IMR-90 (cell line): ENCODE measurements around the gene AHCTF1. TPM values are rescaled to one million over a fixed set of nuclear protein-coding genes. Genes with fewer than 3 reads are reported as not detected.

Experiments used
- ATAC-seq: fragments of 200-7000 bp; cut with Tn5 transposase; 2 replicates; pipeline ENCODE4 v1.9.1; 2020; ENCODE audit warnings: low read depth, mild to moderate bottlenecking, moderate library complexity
- BruUV-seq: library from RNA; stranded (reverse); fragments of 400-500 nt; replicated peaks from 2 replicates; lab custom pipeline; 2021; lab: Mats Ljungman, UMichigan
- CTCF ChIA-PET: fragments of 300-600 bp; formaldehyde crosslinking; extraction: SDS; loops from one replicate; lab custom pipeline; 2021; ENCODE audit warnings: antibody characterized with exemption; lab: Yijun Ruan, JAX
- POLR2A ChIA-PET: fragments of 300-600 bp; sonication (Branson Sonifier 250); formaldehyde crosslinking; loops from one replicate; lab custom pipeline; 2022; ENCODE audit warnings: antibody characterized with exemption; ENCODE audit not compliant: unreplicated experiment; lab: Charles Lee
- DNase-seq: peaks from one replicate; pipeline ENCODE4 v3.0.0; 2013
- H2AFZ ChIP-seq: replicated peaks from 2 replicates; pipeline ENCODE3; 2013; ENCODE audit warnings: low read length, mild to moderate bottlenecking; ENCODE audit not compliant: poor library complexity
- H2AK5ac ChIP-seq: 2 replicates; pipeline ENCODE4 v1.6.1; 2013; ENCODE audit warnings: low read depth, low read length, inconsistent platforms
- H2AK9ac ChIP-seq: replicated peaks from 2 replicates; pipeline ENCODE3; 2013; ENCODE audit warnings: mild to moderate bottlenecking, low read depth, low read length, moderate library complexity; ENCODE audit not compliant: poor library complexity
- H2BK120ac ChIP-seq: 2 replicates; pipeline ENCODE4 v1.6.1; 2013; ENCODE audit warnings: low read depth, low read length, inconsistent platforms
- H2BK15ac ChIP-seq: 3 replicates; pipeline ENCODE4 v1.6.1; 2013; ENCODE audit warnings: low read depth, low read length, inconsistent platforms
- H2BK20ac ChIP-seq: 2 replicates; pipeline ENCODE4 v1.6.1; 2013; ENCODE audit warnings: low read depth, mild to moderate bottlenecking, inconsistent platforms, low read length, moderate library complexity
- H2BK5ac ChIP-seq: 2 replicates; pipeline ENCODE4 v1.6.1; 2013; ENCODE audit warnings: mild to moderate bottlenecking, low read depth, low read length, inconsistent platforms; ENCODE audit not compliant: poor library complexity, severe bottlenecking
- H3K14ac ChIP-seq: replicated peaks from 2 replicates; pipeline ENCODE4 v1.6.1; 2013; ENCODE audit warnings: low read depth, low read length, inconsistent platforms
- H3K18ac ChIP-seq: 2 replicates; pipeline ENCODE4 v1.6.1; 2013; ENCODE audit warnings: low read depth, low read length, control low read depth
- H3K23ac ChIP-seq: 2 replicates; pipeline ENCODE4 v1.6.1; 2013; ENCODE audit warnings: low read depth, low read length, inconsistent platforms
- H3K27ac ChIP-seq: 2 replicates; pipeline ENCODE4 v1.5.1; 2013; ENCODE audit warnings: mild to moderate bottlenecking, control low read depth, low read length; ENCODE audit not compliant: insufficient read depth
- H3K27me3 ChIP-seq: 2 replicates; pipeline ENCODE4 v1.6.1; 2013; ENCODE audit warnings: low read length; ENCODE audit not compliant: control insufficient read depth, insufficient read depth
- H3K36me3 ChIP-seq: 2 replicates; pipeline ENCODE4 v1.6.1; 2013; ENCODE audit warnings: low read length, mixed read lengths; ENCODE audit not compliant: control insufficient read depth, insufficient read depth
- H3K4ac ChIP-seq: 2 replicates; pipeline ENCODE4 v1.6.1; 2013; ENCODE audit warnings: low read depth, low read length, inconsistent platforms
- H3K4me1 ChIP-seq: 2 replicates; pipeline ENCODE4 v1.6.1; 2013; ENCODE audit warnings: low read length, mixed read lengths; ENCODE audit not compliant: control insufficient read depth, insufficient read depth
- H3K4me2 ChIP-seq: 2 replicates; pipeline ENCODE4 v1.6.1; 2013; ENCODE audit warnings: low read depth, mild to moderate bottlenecking, control low read depth, low read length, moderate library complexity
- H3K4me3 ChIP-seq: 2 replicates; pipeline ENCODE4 v1.5.1; 2013; ENCODE audit warnings: low read depth, mild to moderate bottlenecking, control low read depth, low read length, moderate library complexity; ENCODE audit not compliant: insufficient read depth
- H3K56ac ChIP-seq: 2 replicates; pipeline ENCODE4 v1.6.1; 2013; ENCODE audit warnings: low read length, inconsistent platforms; ENCODE audit not compliant: insufficient read depth; ENCODE audit errors: extremely low read depth
- H3K79me1 ChIP-seq, 2 experiments: 2 replicates each; pipeline ENCODE4 v1.6.1; 2013; ENCODE audit warnings: low read length in 2 of 2, inconsistent platforms in 1 of 2, low read depth in 1 of 2
- H3K9ac ChIP-seq: 2 replicates; pipeline ENCODE4 v1.6.1; 2013; ENCODE audit warnings: low read depth, low read length, control low read depth
- H3K9me1 ChIP-seq: 2 replicates; pipeline ENCODE4 v1.6.1; 2013; ENCODE audit warnings: low read length, inconsistent platforms; ENCODE audit not compliant: insufficient read depth
- H3K9me3 ChIP-seq: 2 replicates; pipeline ENCODE4 v1.6.1; 2013; ENCODE audit warnings: low read length; ENCODE audit not compliant: control insufficient read depth, insufficient read depth
- H4K20me1 ChIP-seq: 2 replicates; pipeline ENCODE4 v1.6.1; 2013; ENCODE audit warnings: low read length, inconsistent platforms; ENCODE audit not compliant: insufficient read depth
- H4K5ac ChIP-seq: 2 replicates; pipeline ENCODE4 v1.6.1; 2013; ENCODE audit warnings: mild to moderate bottlenecking, low read depth, low read length, control low read depth
- H4K8ac ChIP-seq, 2 experiments: 2 replicates each; pipeline ENCODE4 v1.6.1; 2013; ENCODE audit warnings: low read depth in 2 of 2, low read length in 2 of 2, control low read depth in 1 of 2, inconsistent platforms in 1 of 2
- H4K91ac ChIP-seq: 2 replicates; pipeline ENCODE4 v1.6.1; 2013; ENCODE audit warnings: low read depth, low read length, inconsistent platforms; ENCODE audit not compliant: insufficient read depth
- BHLHE40 ChIP-seq: fragments of 150-350 bp; IDR thresholded peaks from 2 replicates; pipeline ENCODE4 v1.6.1; 2016; ENCODE audit warnings: mild to moderate bottlenecking, low read depth, low read length
- CHD1 ChIP-seq: IDR thresholded peaks from 2 replicates; pipeline ENCODE4 v1.6.1; 2012; ENCODE audit warnings: low read depth, low read length, improper control_type of control experiment
- CTCF ChIP-seq: conservative IDR thresholded peaks from 2 replicates; pipeline ENCODE4 v1.5.1; 2012; ENCODE audit warnings: mild to moderate bottlenecking, low read depth, low read length, improper control_type of control experiment
- FOS ChIP-seq: fragments of 150-350 bp; IDR thresholded peaks from 2 replicates; pipeline ENCODE4 v1.6.1; 2016; ENCODE audit warnings: low read depth, low read length
- MAFK ChIP-seq: IDR thresholded peaks from 2 replicates; pipeline ENCODE4 v1.6.1; 2012; ENCODE audit warnings: low read depth, low read length, improper control_type of control experiment
- MXI1 ChIP-seq: IDR thresholded peaks from 2 replicates; pipeline ENCODE4 v1.6.1; 2012; ENCODE audit warnings: low read depth, mild to moderate bottlenecking, low read length, moderate library complexity, borderline replicate concordance
- NFE2L2 ChIP-seq: fragments of 150-350 bp; IDR thresholded peaks from 2 replicates; pipeline ENCODE4 v1.6.1; 2016; ENCODE audit warnings: low read depth, mild to moderate bottlenecking, low read length
- POLR2A ChIP-seq: IDR thresholded peaks from 2 replicates; pipeline ENCODE4 v1.6.1; 2012; ENCODE audit warnings: mild to moderate bottlenecking, low read depth, low read length
- RCOR1 ChIP-seq: IDR thresholded peaks from 2 replicates; pipeline ENCODE4 v1.6.1; 2012; ENCODE audit warnings: mild to moderate bottlenecking, low read length, improper control_type of control experiment; ENCODE audit not compliant: insufficient replicate concordance
- RFX5 ChIP-seq: IDR thresholded peaks from 2 replicates; pipeline ENCODE4 v1.8.0; 2012; ENCODE audit warnings: low read depth, mild to moderate bottlenecking, low read length, moderate library complexity
- SMC3 ChIP-seq: fragments of 150-350 bp; IDR thresholded peaks from 2 replicates; pipeline ENCODE4 v1.6.1; 2016; ENCODE audit warnings: low read depth, mild to moderate bottlenecking, antibody characterized with exemption, low read length, moderate library complexity
- WGBS, 2 experiments: methylation state at CpG; one replicate each; pipeline versions ENCODE4 v1.1.5 to v1.1.7; 2013; ENCODE audit warnings: missing lambda C conversion rate in 2 of 2; ENCODE audit not compliant: insufficient read length in 1 of 2; ENCODE audit errors: extremely low coverage in 2 of 2; 5-methylcytosine and 5-hydroxymethylcytosine counted together
- dilution Hi-C: fragments of 300-500 bp; cut with HindIII; formaldehyde crosslinking; loops from one replicate; pipeline ENCODE4 v1.14.3; 2018; ENCODE audit warnings: low sequenced_read_pairs; ENCODE audit not compliant: unreplicated experiment
- in situ Hi-C: fragments of 300-500 bp; cut with MboI; formaldehyde crosslinking; loops from 3 replicates; pipeline ENCODE4 v1.14.3; 2019; ENCODE audit warnings: low sequenced_read_pairs, inconsistent platforms, mixed read lengths
- intact Hi-C: fragments of 100-400 bp; cut with micrococcal nuclease; formaldehyde crosslinking; loops from 2 replicates; pipeline ENCODE4 v1.10.0; 2022
- polyA plus RNA-seq, 3 experiments: library from polyadenylated mRNA; depleted of rRNA; stranded (reverse); fragments of >200 nt; gene quantifications; 2 replicates each; pipeline ENCODE4 v1.2.3, GENCODE V29; 2012; ENCODE audit warnings: low replicate concordance in 1 of 3
- total RNA-seq: library from RNA; depleted of rRNA; stranded (reverse); fragments of >200 nt; gene quantifications from 2 replicates; pipeline ENCODE4 v1.2.3, GENCODE V29; 2012

AHCTF1 gene
- total and polyA plus RNA-seq, 2 of the 4 experiments (the other 2 are of a cell fraction), result 8.9 to 29.0 TPM

DNA sequence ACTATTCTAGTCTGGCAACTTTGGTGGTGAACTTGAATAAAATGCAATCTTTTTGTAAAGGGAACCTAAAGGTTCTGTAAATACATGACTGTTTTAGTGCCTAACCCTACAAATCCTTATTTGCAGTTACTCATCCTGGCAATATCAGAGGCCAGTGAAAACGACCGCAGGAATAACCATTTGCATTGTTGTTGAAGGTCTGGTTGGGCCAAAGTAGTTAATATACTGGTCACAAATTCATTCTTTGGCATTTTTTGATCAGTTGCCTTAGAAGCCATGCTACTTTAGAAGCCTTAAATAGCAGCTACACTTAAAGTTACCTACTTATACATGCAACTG is 93.7 kb downstream of the AHCTF1 start:
- no CpG with 5 or more reads among the region's 2 CpGs for WGBS, 2 experiments
- intact Hi-C loops, result no loop called here
- Histone ChIP-seq H3K4ac (no peak overlapping the region), H2BK120ac (no peak overlapping the region), H2AFZ (no peak overlapping the region), H3K9me3 (no peaks in the 10 kb centered on the region), H4K20me1 (no peaks in the 10 kb centered on the region), H3K23ac (no peak overlapping the region), H2BK20ac (no peak overlapping the region), H3K9me1 (no peaks in the 10 kb centered on the region; the same call in 1 of the 2 replicates), H3K56ac (no peak overlapping the region), H3K4me3 (no peak overlapping the region), H3K79me1 (peaks cover 0 to 2% of the 10 kb centered on the region in 2 experiments; a peak in 2 of 4 replicates), H2AK5ac (no peak overlapping the region), H2BK5ac (no peak overlapping the region), H3K36me3 (peaks cover 9% of the 10 kb centered on the region), H3K18ac (no peak overlapping the region), H3K9ac (no peak overlapping the region), H2BK15ac (no peak overlapping the region), H4K5ac (no peak overlapping the region), H3K4me2 (no peak overlapping the region), H2AK9ac (no peak overlapping the region), H3K14ac (no peak overlapping the region), H4K8ac (no peak overlapping the region), H4K91ac (no peak overlapping the region), H3K4me1 (no peaks in the 10 kb centered on the region), H3K27ac (no peak overlapping the region), H3K27me3 (no peaks in the 10 kb centered on the region)
- ATAC-seq (no peak), DNase-seq (no peak)
- TF ChIP-seq FOS, result no peak
- TF ChIP-seq CHD1, result no peak
- TF ChIP-seq MAFK, result no peak
- TF ChIP-seq BHLHE40, result no peak
- no peak for TF ChIP-seq POLR2A
- no peak for TF ChIP-seq MXI1
- no peak for TF ChIP-seq CTCF
- no peak for TF ChIP-seq RFX5
- no peak for TF ChIP-seq RCOR1
- TF ChIP-seq SMC3, result no peak
- TF ChIP-seq NFE2L2, result no peak
- BruUV-seq, result no TSS peak
- in situ Hi-C loops, result no loop called here
- dilution Hi-C loops, result no loop called here
- ChIA-PET CTCF (no interaction called here), POLR2A (no interaction called here)
